H1 (cell line): ENCODE data around the gene PNMA6A. TPM values are rescaled to one million over a fixed set of nuclear protein-coding genes. Genes with fewer than 3 reads are reported as not detected.

ENCODE experiments used
- CTCF ChIA-PET: fragments of 300-600 bp; sonication (Branson Sonifier 250); formaldehyde crosslinking; loops from one replicate; lab custom pipeline; 2021; ENCODE audit not compliant: partially characterized antibody; lab: Charles Lee
- POLR2A ChIA-PET: fragments of 300-600 bp; sonication (Branson Sonifier 250); formaldehyde crosslinking; loops from one replicate; lab custom pipeline; 2021; ENCODE audit warnings: inconsistent platforms; ENCODE audit not compliant: partially characterized antibody; lab: Charles Lee
- DNase-seq, 2 experiments: peaks; one replicate each; pipeline versions ENCODE4 v3.0.0 to v3.0.0-alpha.2; 2010 to 2022; ENCODE audit warnings: low spot score in 2 of 2, low read depth in 1 of 2, mixed read lengths in 1 of 2
- FAIRE-seq: peaks from 2 replicates; lab custom pipeline; 2011; peaks lifted over from hg19 to GRCh38; lab: Jason Lieb, UNC
- H2AFZ ChIP-seq: 2 replicates; pipeline ENCODE4 v1.8.1; 2012; ENCODE audit warnings: low read length, inconsistent platforms
- H2AK5ac ChIP-seq: 2 replicates; pipeline ENCODE4 v1.6.1; 2013; ENCODE audit warnings: low read depth, low read length
- H2BK120ac ChIP-seq: replicated peaks from 2 replicates; pipeline ENCODE3; 2013; ENCODE audit warnings: low read depth, low read length, inconsistent platforms
- H2BK12ac ChIP-seq: 2 replicates; pipeline ENCODE4 v1.6.1; 2013; ENCODE audit warnings: low read depth, low read length
- H2BK15ac ChIP-seq: 2 replicates; pipeline ENCODE4 v1.6.1; 2013; ENCODE audit warnings: low read length
- H2BK20ac ChIP-seq: 2 replicates; pipeline ENCODE4 v1.6.1; 2013; ENCODE audit warnings: low read length
- H2BK5ac ChIP-seq: 2 replicates; pipeline ENCODE4 v1.6.1; 2013; ENCODE audit warnings: low read depth, low read length
- H3K14ac ChIP-seq: 2 replicates; pipeline ENCODE4 v1.6.1; 2013; ENCODE audit warnings: inconsistent platforms; ENCODE audit not compliant: insufficient read length
- H3K18ac ChIP-seq: 2 replicates; pipeline ENCODE4 v1.6.1; 2013; ENCODE audit warnings: low read length; ENCODE audit errors: extremely low read depth
- H3K23ac ChIP-seq: 2 replicates; pipeline ENCODE4 v1.6.1; 2013; ENCODE audit warnings: inconsistent platforms; ENCODE audit not compliant: insufficient read length
- H3K23me2 ChIP-seq: 2 replicates; pipeline ENCODE4 v1.6.1; 2013; ENCODE audit warnings: low read depth, low read length
- H3K27ac ChIP-seq: 2 replicates; pipeline ENCODE4 v1.6.1; 2011; ENCODE audit warnings: low read depth, low read length, inconsistent platforms
- H3K27me3 ChIP-seq, 4 experiments: replicated peaks in 1 of 4; 1 replicate in 1 of 4; 2 replicates in 3 of 4; pipeline versions ENCODE4 v1.6.1 to v1.8.1; 2011 to 2013; ENCODE audit warnings: low read length in 3 of 4, mild to moderate bottlenecking in 3 of 4, inconsistent platforms in 2 of 4, mixed read lengths in 2 of 4, moderate library complexity in 1 of 4; ENCODE audit not compliant: control insufficient read depth in 3 of 4, insufficient read depth in 3 of 4; ENCODE audit errors: extremely low read depth in 1 of 4
- H3K36me3 ChIP-seq, 4 experiments: 2 replicates each; pipeline versions ENCODE4 v1.6.1 to v1.8.1; 2011 to 2013; ENCODE audit warnings: mild to moderate bottlenecking in 4 of 4, low read length in 3 of 4, moderate library complexity in 2 of 4, control low read depth in 1 of 4, inconsistent platforms in 1 of 4; ENCODE audit not compliant: insufficient read depth in 4 of 4, control insufficient read depth in 2 of 4
- H3K4ac ChIP-seq: replicated peaks from 2 replicates; pipeline ENCODE3; 2013; ENCODE audit warnings: low read length, low read depth, mixed read lengths, inconsistent platforms; ENCODE audit not compliant: insufficient read length
- H3K4me1 ChIP-seq, 4 experiments: replicated peaks in 1 of 4; 1 replicate in 1 of 4; 2 replicates in 3 of 4; pipeline versions ENCODE4 v1.6.1 to v1.8.1; 2011 to 2013; ENCODE audit warnings: low read length in 3 of 4, inconsistent platforms in 2 of 4, mixed read lengths in 1 of 4; ENCODE audit not compliant: insufficient read depth in 4 of 4, control insufficient read depth in 3 of 4
- H3K4me2 ChIP-seq, 2 experiments: 2 replicates each; pipeline versions ENCODE4 v1.6.1 to v1.8.1; 2011 to 2013; ENCODE audit warnings: low read depth in 2 of 2, low read length in 2 of 2, control low read depth in 1 of 2, inconsistent platforms in 1 of 2, mild to moderate bottlenecking in 1 of 2; ENCODE audit not compliant: insufficient read depth in 1 of 2
- H3K4me3 ChIP-seq, 4 experiments: fragments of 200-600, 300-600 bp in 1 of 4; sonication (generic), shearing (Covaris generic), sonication (Bioruptor Twin) in 1 of 4; 2 replicates each; pipeline versions ENCODE4 v1.5.1 to v1.8.1; 2011 to 2016; ENCODE audit warnings: low read length in 4 of 4, low read depth in 3 of 4, control low read depth in 2 of 4, inconsistent platforms in 2 of 4, mild to moderate bottlenecking in 2 of 4, mixed read lengths in 1 of 4, moderate library complexity in 1 of 4; ENCODE audit not compliant: insufficient read depth in 2 of 4; ENCODE audit errors: extremely low read depth in 1 of 4
- H3K56ac ChIP-seq: replicated peaks from 2 replicates; pipeline ENCODE3; 2013; ENCODE audit warnings: low read depth, mild to moderate bottlenecking, mixed read lengths, low read length, inconsistent platforms; ENCODE audit not compliant: insufficient read length
- H3K79me1 ChIP-seq: 2 replicates; pipeline ENCODE4 v1.6.1; 2013; ENCODE audit warnings: low read depth, low read length, control low read depth
- H3K79me2 ChIP-seq, 2 experiments: 2 replicates each; pipeline versions ENCODE4 v1.6.1 to v1.8.1; 2012 to 2013; ENCODE audit warnings: low read length in 2 of 2, mild to moderate bottlenecking in 2 of 2, inconsistent platforms in 1 of 2; ENCODE audit not compliant: insufficient read depth in 2 of 2, control insufficient read depth in 1 of 2
- H3K9ac ChIP-seq, 4 experiments: replicated peaks in 1 of 4; 1 replicate in 1 of 4; 2 replicates in 3 of 4; pipeline versions ENCODE4 v1.6.1 to v1.8.1; 2011 to 2013; ENCODE audit warnings: low read depth in 3 of 4, low read length in 3 of 4, control low read depth in 2 of 4, mild to moderate bottlenecking in 2 of 4, moderate library complexity in 2 of 4, inconsistent platforms in 1 of 4; ENCODE audit errors: extremely low read depth in 1 of 4
- H3K9me3 ChIP-seq, 2 experiments: 2 replicates each; pipeline versions ENCODE4 v1.6.1 to v1.8.1; 2012 to 2013; ENCODE audit warnings: mild to moderate bottlenecking in 2 of 2, moderate library complexity in 2 of 2, control low read depth in 1 of 2, inconsistent platforms in 1 of 2, low read depth in 1 of 2, low read length in 1 of 2, mixed read lengths in 1 of 2; ENCODE audit not compliant: insufficient read depth in 2 of 2
- H4K20me1 ChIP-seq, 2 experiments: replicated peaks in 1 of 2; 2 replicates each; pipeline versions ENCODE3 to v1.8.1; 2011 to 2013; ENCODE audit warnings: inconsistent platforms in 2 of 2, low read length in 2 of 2, mild to moderate bottlenecking in 1 of 2; ENCODE audit not compliant: insufficient read depth in 2 of 2, control insufficient read depth in 1 of 2
- H4K5ac ChIP-seq: 2 replicates; pipeline ENCODE4 v1.6.1; 2013; ENCODE audit warnings: low read length, low read depth, mixed read lengths, inconsistent platforms; ENCODE audit not compliant: insufficient read length
- H4K8ac ChIP-seq: 2 replicates; pipeline ENCODE4 v1.8.0; 2013; ENCODE audit warnings: mild to moderate bottlenecking, moderate library complexity, low read length, inconsistent platforms; ENCODE audit not compliant: insufficient read depth; ENCODE audit errors: extremely low read depth
- H4K91ac ChIP-seq: replicated peaks from 2 replicates; pipeline ENCODE3; 2013; ENCODE audit warnings: low read length, mixed read lengths, inconsistent platforms; ENCODE audit not compliant: insufficient read length
- CREB1 ChIP-seq: IDR thresholded peaks from 2 replicates; pipeline ENCODE4 v1.6.1; 2012; ENCODE audit warnings: inconsistent platforms
- CTBP2 ChIP-seq: IDR thresholded peaks from 2 replicates; pipeline ENCODE4 v1.7.0; 2011; ENCODE audit warnings: borderline replicate concordance, mild to moderate bottlenecking, moderate library complexity, mixed read lengths, low read length; ENCODE audit not compliant: insufficient read depth, insufficient read length
- EGR1 ChIP-seq: IDR thresholded peaks from 2 replicates; pipeline ENCODE4 v1.6.1; 2011; ENCODE audit warnings: low read depth, low read length, borderline replicate concordance
- SAP30 ChIP-seq: fragments of 300-600 bp; sonication (generic); IDR thresholded peaks from 2 replicates; pipeline ENCODE4 v1.7.1; 2012; ENCODE audit warnings: low read length, moderate library complexity, mild to moderate bottlenecking, inconsistent platforms; ENCODE audit not compliant: insufficient read depth, insufficient replicate concordance
- SIX5 ChIP-seq: IDR thresholded peaks from 2 replicates; pipeline ENCODE4 v1.6.1; 2011; ENCODE audit warnings: mild to moderate bottlenecking, low read depth, low read length
- SRF ChIP-seq: IDR thresholded peaks from 2 replicates; pipeline ENCODE4 v1.6.1; 2011; ENCODE audit warnings: mild to moderate bottlenecking, low read depth, low read length, moderate library complexity
- USF2 ChIP-seq: IDR thresholded peaks from 2 replicates; pipeline ENCODE4 v1.6.1; 2011; ENCODE audit warnings: low read length, improper control_type of control experiment
- WGBS, 2 experiments: shearing (Covaris generic) in 1 of 2; methylation state at CpG; one replicate each; pipeline versions ENCODE4 v1.1.6 to v1.1.7; 2013 to 2015; ENCODE audit warnings: low lambda C conversion rate in 2 of 2, mixed read lengths in 2 of 2, inconsistent platforms in 1 of 2, low coverage in 1 of 2, missing lambda C conversion rate in 1 of 2; ENCODE audit not compliant: insufficient replicate concordance in 2 of 2, insufficient coverage in 1 of 2, insufficient read length in 1 of 2; ENCODE audit errors: extremely low coverage in 1 of 2, missing lambda C conversion rate in 1 of 2; 5-methylcytosine and 5-hydroxymethylcytosine counted together
- polyA plus RNA-seq, 7 experiments: library from polyadenylated mRNA; depleted of rRNA in 3 of 7; stranded (reverse) in 5 of 7; unstranded in 2 of 7; fragments of >200 nt in 5 of 7; fragments of 200-250 nt in 2 of 7; gene quantifications; 1 replicate in 5 of 7; 2 replicates in 1 of 7; 4 replicates in 1 of 7; pipeline versions ENCODE4 v1.2.1 to v1.2.3, GENCODE V29; 2011 to 2013; ENCODE audit warnings: missing spikeins in 2 of 7, mixed read lengths in 2 of 7
- total RNA-seq: library from RNA; stranded (reverse); fragmentation: NEBNext Ultra II Directional; extraction: Animal tissue kit (Norgen Biotek cat#: 25700); gene quantifications from 2 replicates; pipeline ENCODE4 v1.2.1, GENCODE V29; 2021

PNMA6A gene
- total and polyA plus RNA-seq, 2 of the 8 experiments (the other 6 are each of a cell fraction or from before 2014, with no cell fraction given): 2.2 to 5.7 TPM

- no peak overlapping the region for H2BK120ac ChIP-seq
- no peak overlapping the region for H3K4ac ChIP-seq
- H3K27ac ChIP-seq: no peak overlapping the region
- no peak overlapping the region for H3K14ac ChIP-seq
- no peak overlapping the region for H2BK5ac ChIP-seq
- no peak overlapping the region for H2BK20ac ChIP-seq
- ChIA-PET POLR2A (no interaction called here), CTCF (no interaction called here)
- H2AK5ac ChIP-seq: no peak overlapping the region
- H4K91ac ChIP-seq: no peak overlapping the region
- H3K27me3 ChIP-seq: no peaks in the 10 kb centered on the region
- TF ChIP-seq USF2: no peak
- no peak for TF ChIP-seq EGR1
- TF ChIP-seq SIX5: no peak
- no peak for TF ChIP-seq SRF
- no peak for TF ChIP-seq CREB1
- no peak for TF ChIP-seq SAP30
- TF ChIP-seq CTBP2: no peak
- no CpG with 5 or more reads among the region's 14 CpGs for WGBS, 2 experiments
- no peaks in the 10 kb centered on the region for H3K9me3 ChIP-seq
- no peak overlapping the region for H2AFZ ChIP-seq
- H4K8ac ChIP-seq: no peak overlapping the region
- H3K4me3 ChIP-seq: no peak overlapping the region
- no peaks in the 10 kb centered on the region for H3K23me2 ChIP-seq
- FAIRE-seq: no peak
- H4K20me1 ChIP-seq: no peaks in the 10 kb centered on the region
- no peak overlapping the region for H3K18ac ChIP-seq
- H2BK15ac ChIP-seq: no peak overlapping the region
- H3K4me1 ChIP-seq: no peaks in the 10 kb centered on the region
- no peaks in the 10 kb centered on the region for H3K79me2 ChIP-seq
- H3K79me1 ChIP-seq: no peaks in the 10 kb centered on the region
- H3K36me3 ChIP-seq: no peaks in the 10 kb centered on the region
- H3K4me2 ChIP-seq: no peak overlapping the region
- H3K56ac ChIP-seq: no peak overlapping the region
- no peak overlapping the region for H2BK12ac ChIP-seq
- H3K23ac ChIP-seq: no peak overlapping the region
- H3K9ac ChIP-seq: no peak overlapping the region
- DNase-seq: no peak
- no peak overlapping the region for H4K5ac ChIP-seq
These were observed 3.1 kb downstream of the PNMA6A start for GRCh38 chrX:153075366-153075765.
